Fibroblast of skin of right biceps (primary cell): Measurements from ENCODE around the gene D2HGDH.
"Not testable (repeated sequence)": the region's sequence is repeated elsewhere in the genome, so short reads cannot be mapped to it uniquely, and the experiment has no call there.

ENCODE experiments used
- DNase-seq: peaks from one replicate; pipeline ENCODE4 v3.0.0-alpha.2; 2013

Gene D2HGDH

DNA sequence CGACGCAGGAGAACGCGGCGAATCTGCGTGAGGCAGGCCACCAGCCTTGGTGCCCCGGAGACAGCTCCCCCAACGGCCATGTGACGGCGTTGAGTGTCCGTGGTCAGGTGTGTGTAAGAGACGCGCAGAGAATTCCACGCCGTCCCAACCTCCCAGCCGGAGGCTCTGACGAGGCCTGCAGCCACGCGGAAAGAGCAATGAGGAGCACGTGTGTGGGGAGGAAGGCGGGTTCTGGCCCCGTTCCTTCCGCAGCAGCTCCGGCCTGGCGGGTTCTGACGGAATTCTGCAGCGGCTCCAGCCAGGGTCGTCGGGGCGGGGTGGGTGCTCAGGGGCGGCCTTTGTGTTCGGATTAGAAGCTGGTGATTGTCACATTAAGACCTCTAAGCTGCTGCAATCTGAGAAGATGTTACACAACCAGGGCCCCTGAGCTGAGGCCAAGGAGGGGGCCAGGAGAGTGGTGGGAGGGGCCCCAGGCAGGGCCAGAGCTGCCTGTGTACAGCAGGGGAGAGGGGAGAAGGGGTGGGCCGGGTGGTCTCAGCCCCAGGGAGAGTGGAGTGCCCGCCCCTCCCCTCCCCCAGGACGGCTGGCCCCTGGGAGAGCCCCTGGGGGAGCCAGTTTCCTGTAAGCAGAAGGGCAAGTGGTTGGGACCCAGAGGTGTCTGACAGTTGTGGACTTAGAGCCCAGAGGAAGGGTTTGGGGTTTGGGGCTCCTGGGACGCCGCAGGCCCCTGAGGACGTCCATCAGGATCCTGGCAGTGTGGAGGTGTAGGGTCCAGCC is 37.0 kb downstream of the D2HGDH start:
- peak; percentile 45 for DNase-seq

DNA sequence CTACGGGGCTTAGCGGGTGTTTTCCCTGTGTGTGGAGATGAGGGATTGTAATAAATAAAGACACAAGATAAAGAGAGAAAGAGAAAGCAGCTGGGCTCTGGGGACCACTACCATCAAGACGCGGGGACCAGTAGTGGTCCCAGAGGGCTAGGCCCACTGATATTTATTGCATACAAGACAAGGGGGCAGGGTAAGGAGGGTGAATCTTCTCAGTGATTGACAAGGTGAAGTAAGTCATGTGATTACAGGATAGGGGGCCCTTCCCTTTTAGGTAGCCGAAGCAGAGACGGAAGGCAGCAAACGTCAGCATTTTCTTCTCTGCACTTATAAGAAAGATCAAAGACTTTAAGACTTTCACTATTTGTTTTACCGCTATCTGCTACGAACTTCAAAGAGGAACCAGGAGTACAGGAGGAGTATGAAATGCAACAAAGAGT is 37.7 kb downstream of the D2HGDH start:
- DNase-seq = no peak

DNA sequence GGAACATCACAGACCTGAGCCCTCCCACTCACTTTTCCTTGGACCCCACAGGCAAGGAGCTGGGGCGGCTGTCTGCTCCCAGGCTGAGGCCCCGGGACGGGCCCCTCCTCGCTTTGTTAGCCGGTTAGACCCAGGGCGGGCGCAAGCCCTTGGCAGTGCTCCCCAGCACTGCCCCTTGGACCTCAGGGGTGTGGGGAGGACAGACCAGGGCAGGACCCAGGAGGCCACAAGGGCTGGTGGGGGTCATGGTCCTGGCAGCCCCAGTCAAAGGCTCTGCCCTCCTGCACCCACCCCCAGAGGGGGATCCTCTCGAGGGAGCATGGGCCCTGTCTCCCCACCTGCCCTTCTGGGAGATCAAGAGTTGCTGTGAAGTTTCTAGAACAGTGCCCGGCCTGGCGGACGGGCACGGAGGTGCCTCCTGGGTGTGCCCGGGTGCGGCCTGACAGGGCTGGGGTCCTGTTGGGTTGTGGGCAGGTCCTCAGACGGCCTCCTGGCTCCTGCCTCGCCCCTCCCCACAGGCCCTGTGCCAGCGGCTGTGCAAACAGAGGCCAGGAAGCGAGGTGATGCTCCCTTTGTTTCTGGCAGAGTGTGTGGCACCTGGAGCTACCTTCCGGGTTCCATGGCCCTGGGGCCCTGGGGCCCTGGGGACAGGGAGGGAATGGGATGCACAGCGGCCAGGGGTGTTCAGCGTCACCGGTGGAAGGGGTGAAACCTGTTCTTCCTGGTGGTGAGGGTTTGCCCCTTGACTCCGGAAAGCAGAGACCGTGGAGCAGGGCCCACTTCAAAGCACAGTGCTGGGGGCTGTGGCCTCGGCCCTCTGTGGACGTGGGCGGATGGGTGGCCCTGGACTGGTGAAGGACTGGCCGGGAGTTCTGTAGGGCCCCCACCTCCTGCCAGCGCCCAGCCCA is 39.3 kb downstream of the D2HGDH start:
- no peak for DNase-seq

GRCh38 chr2:241774419-241775222 is 40.2 kb downstream of the D2HGDH start:
- DNase-seq = peak; percentile 86

GRCh38 chr2:241775223-241776177 is 41.1 kb downstream of the D2HGDH start:
- DNase-seq = no peak

GRCh38 chr2:241776336-241777169 is 42.1 kb downstream of the D2HGDH start, which contains the start of gene GAL3ST2:
GAL3ST2 (plus strand) TSS chr2:241776822; CDS start chr2:241776956, 134 bp downstream.
- DNase-seq = no peak

DNA sequence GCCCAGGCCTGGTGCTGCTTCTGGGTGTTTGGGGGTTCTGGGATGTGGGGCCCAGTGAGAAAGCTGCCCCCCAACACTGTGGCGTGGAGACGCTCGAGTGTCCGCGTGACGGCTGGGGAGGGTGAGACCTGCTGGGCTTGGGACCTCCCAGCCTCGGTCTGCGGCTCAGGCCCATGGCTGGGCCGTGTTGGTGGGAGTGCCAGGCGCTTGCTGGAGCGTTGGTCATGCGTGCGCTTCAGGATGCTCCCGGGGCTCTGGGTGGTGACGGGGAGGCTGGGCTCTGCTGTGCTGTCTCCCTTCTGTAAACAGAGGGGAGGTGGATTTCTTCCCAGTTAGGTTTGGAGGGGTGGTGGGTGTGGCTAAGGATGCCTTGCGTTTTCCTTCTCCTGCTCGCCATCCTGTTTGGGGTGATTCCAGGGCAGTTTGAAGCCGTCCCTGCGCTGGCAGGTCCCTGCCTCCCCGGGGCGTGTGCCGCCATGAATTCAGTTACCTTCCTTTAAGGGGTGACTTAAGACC is 42.8 kb downstream of the D2HGDH start:
- no peak for DNase-seq

GRCh38 chr2:241777686-241778627 is 43.5 kb downstream of the D2HGDH start:
- DNase-seq = no peak

- no peak for DNase-seq
Observed at GRCh38 chr2:241780939-241781569, 46.6 kb downstream of the D2HGDH start.

- DNase-seq = not testable (repeated sequence)
Observed at GRCh38 chr2:241782053-241782452, 47.6 kb downstream of the D2HGDH start.

- DNase-seq = no peak
Observed at GRCh38 chr2:241788135-241788534, 53.7 kb downstream of the D2HGDH start.

DNA sequence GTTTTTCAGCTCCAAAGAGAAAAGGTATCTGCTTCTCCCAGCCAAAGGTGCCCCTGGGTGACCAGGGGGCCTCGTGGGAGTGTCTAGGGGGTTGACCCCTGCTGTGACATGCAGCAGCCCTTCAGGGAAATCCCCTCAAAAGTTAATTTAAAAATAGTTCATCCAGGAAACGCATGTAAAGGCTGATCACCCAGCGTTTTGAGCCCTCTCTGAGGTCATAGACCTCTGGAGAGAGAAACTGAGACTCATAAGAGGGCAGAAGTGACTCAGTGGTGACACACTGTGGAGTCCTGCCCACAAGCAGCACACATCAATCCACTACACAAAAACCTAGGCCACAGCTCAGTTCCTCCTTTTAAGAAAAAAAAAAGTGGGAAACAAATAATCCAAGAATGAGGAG is 54.1 kb downstream of the D2HGDH start:
- no peak for DNase-seq

DNA sequence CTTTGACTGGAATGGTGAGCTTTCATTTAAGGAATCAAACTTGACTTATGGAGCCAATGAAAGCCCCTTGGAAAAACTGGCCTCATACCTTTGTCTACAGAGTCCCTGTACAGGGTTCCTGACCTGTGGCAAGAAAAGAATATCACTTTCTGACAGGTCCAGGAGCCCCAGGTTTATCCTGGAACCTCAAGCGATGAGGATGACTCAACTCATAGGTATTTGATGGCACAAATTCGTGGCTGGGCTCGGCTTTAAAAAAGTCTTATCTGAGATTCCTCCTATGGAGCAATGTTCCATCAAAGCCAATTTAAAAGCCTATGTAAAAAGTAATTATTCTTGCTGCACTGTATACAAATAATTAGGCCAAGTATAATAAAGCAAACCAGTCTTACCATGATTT is 57.0 kb downstream of the D2HGDH start:
- not testable (repeated sequence) for DNase-seq

DNA sequence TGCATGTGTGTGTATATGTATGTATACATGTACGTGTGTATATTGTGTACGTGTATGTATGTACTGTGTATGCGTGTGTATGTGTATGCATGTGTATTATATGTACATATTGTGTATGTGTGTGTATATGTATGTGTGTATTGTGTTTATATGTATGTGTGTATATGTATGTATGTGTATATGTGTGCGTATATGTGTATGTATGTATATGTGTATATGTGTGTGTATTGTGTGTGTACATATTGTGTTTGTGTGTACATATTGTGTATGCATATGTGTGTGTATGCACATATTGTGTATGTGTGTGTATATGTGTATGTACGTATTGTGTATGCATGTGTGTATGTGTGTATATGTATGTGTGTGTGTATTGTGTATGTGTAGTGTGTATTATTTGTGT is 59.0 kb downstream of the D2HGDH start:
- DNase-seq = no peak

GRCh38 chr2:241794250-241794823 is 59.9 kb downstream of the D2HGDH start:
- no peak for DNase-seq

- DNase-seq = no peak
Observed at GRCh38 chr2:241795021-241795999, 60.9 kb downstream of the D2HGDH start.

GRCh38 chr2:241796209-241796608 is 61.8 kb downstream of the D2HGDH start:
- no peak for DNase-seq
